Body of pancreas (tissue), 4 donors: ENCODE results near the gene LMBRD1.

Experiments used
- POLR2A ChIP-seq, 3 donors: fragments of 450-650 bp; IDR thresholded peaks; one replicate each; pipeline ENCODE4 v1.6.1; 2016; ENCODE audit warnings: antibody characterized with exemption in 3 of 3, mild to moderate bottlenecking in 2 of 3
- TF ChIP-seq, protein P1 (sequence below), 7 experiments: fragments of 450-650 bp in 4 of 7; fragments of 200-600 bp in 3 of 7; sonication (generic) in 3 of 7; IDR thresholded peaks; one replicate each; pipeline ENCODE4 v1.5.1; 2016 to 2019; ENCODE audit warnings: antibody characterized with exemption in 7 of 7

DNA sequence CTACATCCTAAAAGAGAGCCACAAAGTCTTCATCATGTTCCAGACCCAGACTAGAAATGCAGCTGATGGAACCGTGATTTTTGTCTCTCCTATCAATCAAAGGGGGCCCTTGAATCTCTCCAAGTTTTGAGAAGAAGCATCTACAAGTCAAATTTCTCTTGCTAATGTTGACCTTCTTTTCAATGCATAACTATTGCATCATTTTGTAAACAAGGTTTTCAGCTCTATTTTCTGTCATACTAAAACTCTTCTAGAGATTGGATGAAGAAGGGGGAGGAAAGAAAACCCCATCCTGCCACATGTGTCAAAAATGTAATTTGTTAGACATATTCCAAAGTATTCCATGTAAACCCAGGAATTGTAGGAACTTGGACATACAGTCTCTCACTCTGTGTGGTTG, 169.2 kb downstream of the LMBRD1 start:
- TF ChIP-seq, protein P1, sequence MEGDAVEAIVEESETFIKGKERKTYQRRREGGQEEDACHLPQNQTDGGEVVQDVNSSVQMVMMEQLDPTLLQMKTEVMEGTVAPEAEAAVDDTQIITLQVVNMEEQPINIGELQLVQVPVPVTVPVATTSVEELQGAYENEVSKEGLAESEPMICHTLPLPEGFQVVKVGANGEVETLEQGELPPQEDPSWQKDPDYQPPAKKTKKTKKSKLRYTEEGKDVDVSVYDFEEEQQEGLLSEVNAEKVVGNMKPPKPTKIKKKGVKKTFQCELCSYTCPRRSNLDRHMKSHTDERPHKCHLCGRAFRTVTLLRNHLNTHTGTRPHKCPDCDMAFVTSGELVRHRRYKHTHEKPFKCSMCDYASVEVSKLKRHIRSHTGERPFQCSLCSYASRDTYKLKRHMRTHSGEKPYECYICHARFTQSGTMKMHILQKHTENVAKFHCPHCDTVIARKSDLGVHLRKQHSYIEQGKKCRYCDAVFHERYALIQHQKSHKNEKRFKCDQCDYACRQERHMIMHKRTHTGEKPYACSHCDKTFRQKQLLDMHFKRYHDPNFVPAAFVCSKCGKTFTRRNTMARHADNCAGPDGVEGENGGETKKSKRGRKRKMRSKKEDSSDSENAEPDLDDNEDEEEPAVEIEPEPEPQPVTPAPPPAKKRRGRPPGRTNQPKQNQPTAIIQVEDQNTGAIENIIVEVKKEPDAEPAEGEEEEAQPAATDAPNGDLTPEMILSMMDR (IDR thresholded peaks at IDR 0.05), result no peak
- TF ChIP-seq POLR2A (IDR thresholded peaks at IDR 0.05), result no peak
